Fibroblast of lung (primary cell): ENCODE measurements around the gene TCF12.

Experiments
- EZH2 ChIP-seq: IDR thresholded peaks from 2 replicates; pipeline ENCODE4 v1.5.1; 2012; ENCODE audit warnings: low read length, control low read depth, mild to moderate bottlenecking; ENCODE audit errors: missing control alignments
- TF ChIP-seq, protein P1 (sequence below), 2 donors: IDR thresholded peaks in 1 of 2; conservative IDR thresholded peaks in 1 of 2; 1 replicate in 1 of 2; 2 replicates in 1 of 2; pipeline ENCODE4 v1.5.1; 2011 to 2012; ENCODE audit warnings: low read length in 2 of 2, control low read depth in 1 of 2, inconsistent platforms in 1 of 2, low read depth in 1 of 2, mild to moderate bottlenecking in 1 of 2

DNA sequence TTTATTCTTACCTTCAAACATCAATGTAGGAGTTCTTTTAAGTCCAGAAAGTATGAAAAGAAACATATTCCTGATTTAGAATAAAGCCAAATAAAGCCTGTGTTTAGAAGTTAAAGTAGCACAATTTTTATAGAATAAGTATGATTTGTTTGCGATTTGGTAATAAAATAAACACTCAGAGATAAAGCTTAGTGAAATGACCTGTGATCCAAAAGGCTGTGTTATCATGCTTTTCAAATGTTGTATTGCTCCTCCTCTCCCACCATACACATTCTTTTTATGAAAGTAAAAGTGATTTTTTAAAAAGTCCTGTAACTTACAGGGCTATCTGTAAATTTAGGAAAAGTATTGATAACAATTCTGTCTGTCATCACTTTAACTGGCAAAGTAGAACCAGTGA lies 319.2 kb downstream of the TCF12 start:
- TF ChIP-seq, protein P1, sequence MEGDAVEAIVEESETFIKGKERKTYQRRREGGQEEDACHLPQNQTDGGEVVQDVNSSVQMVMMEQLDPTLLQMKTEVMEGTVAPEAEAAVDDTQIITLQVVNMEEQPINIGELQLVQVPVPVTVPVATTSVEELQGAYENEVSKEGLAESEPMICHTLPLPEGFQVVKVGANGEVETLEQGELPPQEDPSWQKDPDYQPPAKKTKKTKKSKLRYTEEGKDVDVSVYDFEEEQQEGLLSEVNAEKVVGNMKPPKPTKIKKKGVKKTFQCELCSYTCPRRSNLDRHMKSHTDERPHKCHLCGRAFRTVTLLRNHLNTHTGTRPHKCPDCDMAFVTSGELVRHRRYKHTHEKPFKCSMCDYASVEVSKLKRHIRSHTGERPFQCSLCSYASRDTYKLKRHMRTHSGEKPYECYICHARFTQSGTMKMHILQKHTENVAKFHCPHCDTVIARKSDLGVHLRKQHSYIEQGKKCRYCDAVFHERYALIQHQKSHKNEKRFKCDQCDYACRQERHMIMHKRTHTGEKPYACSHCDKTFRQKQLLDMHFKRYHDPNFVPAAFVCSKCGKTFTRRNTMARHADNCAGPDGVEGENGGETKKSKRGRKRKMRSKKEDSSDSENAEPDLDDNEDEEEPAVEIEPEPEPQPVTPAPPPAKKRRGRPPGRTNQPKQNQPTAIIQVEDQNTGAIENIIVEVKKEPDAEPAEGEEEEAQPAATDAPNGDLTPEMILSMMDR (conservative IDR thresholded peaks at IDR 0.05 in 1 of 2, IDR thresholded peaks at IDR 0.05 in 1 of 2; ENCODE audit: low read depth in 1 of 2, low read length in 2 of 2), result no peak
- no peak for TF ChIP-seq EZH2
